ENCODE results near the gene VAV2.

Gene VAV2

DNA sequence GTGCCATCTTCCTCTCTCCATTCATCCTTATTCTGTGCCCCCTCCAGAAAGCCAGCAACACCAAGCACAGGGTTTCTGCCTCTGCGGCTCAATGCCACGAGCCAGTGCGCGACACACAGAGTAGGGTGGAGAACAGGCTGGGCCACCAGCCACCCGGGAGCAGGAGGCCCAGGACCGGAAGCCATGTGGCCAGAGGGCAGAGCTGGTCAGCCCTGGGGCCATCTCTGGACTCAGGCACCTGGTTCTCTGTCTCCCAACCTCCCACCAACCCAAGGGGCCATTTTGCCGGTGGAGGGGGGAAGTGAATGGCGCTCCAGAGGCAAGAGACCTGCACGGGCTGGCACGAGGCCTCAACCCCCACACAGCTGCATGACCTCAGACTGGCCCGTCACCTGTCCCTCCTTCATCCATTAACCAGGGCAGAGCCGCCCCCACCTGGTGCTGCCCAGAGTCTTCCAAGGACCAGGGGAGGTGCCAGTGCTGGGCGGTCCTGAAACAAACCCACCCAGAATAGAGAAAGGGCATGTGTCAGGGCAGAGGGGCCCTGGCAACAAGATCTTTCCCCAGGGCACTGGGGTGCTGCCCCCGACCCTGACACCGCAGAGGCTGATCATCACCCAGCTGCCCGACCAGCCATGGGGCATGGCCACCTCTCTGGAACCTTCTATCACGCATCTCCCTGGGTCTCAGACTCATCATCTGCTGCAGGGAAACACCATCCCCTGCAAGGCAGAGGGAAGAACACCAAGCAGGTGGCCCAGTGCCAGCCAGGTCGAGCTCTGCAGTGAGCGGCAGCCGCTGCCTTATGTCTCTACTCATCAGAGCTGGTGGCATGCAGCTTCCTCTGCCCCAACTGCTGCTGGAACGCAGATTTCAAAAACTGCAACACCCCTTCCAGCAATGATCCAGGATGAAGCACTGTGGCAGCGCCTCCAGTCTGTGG, 11.9 kb downstream of the VAV2 start:
- DNase-seq (ENCODE audit: low read depth) = no peak

DNA sequence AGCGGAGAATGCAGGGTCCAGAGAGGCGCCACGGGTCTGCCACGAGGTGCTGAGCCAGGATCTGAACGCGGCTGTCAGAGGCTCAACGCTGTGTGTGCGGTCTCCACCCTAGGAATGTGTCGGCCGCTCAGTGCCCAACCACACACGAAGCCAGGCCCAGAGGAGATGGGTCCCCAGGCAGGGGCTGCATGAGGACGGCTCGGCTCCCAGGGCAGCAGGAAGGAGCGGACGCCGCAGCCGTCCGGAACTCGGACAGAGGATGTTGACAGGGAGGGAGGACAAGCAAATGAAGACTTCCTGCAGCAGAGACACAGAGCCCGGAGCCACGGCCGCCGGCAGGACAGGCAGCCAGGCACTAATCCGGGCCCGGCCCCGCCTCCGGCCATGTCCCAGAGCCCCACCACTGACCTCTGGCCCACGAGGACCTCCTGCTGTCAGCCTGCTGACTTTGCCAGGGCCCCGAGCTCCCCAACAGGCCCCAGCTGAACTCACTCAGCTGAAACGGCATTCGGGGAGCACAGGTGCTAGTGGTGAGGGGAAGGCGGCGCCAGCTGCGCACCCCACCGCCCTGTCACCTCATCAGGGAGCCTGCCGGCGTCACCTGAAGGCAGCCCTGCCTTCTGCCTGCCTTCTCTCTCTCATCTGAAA, 12.7 kb downstream of the VAV2 start:
- DNase-seq (ENCODE audit: low read depth) = peak; percentile 60

DNA sequence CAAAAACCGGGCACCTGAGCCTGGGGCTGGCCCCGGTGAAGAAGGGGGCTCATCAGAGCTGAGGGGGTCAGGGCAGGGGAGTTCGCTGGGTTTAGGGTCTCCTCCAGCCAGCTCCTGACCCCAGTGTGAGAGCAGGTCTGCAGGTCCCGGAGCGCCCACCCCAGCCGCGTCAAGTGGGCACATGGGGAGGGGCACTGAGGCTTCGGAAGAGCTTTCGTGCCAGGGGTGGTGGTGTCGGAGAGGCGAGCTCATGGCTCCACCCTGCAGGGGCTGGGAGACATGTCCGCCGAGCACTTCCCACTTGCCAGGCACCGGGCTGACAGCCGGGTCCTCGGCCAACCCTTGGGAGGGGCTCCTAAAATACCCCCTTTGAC, 13.2 kb downstream of the VAV2 start:
- no peak for DNase-seq (ENCODE audit: low read depth)

DNA sequence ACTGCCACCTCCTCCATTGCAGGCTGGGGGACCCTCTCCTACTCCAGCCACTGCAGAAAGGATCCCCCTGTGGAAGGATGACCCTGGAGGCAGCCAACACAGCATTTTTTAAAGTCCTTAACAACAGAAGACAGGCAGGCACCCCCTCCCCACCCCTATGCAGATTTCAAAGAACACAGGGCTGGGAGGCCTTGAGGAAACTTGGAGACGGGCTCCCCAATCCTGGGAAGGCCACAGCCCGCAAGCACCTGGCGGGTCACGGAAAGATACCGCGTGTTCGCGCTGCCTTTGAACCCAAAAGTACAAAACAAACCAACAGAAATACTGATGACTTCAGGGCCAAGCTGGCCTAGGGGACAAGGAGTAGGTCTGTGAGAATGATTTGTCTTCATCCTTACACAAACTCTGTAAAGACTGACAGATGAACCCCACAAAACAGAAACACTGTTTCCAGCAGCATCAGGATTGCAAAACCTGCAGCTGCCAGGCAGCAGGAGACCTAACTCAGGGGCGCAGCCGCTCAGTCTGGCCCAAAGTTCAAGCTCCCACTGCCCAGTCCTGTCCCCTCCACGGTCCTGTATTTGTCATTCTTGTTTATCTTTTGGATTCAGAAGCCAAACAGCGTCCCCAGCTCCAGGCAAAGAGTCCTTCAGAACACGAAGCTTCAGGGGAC, 13.8 kb downstream of the VAV2 start:
- no peak for DNase-seq (ENCODE audit: low read depth)

DNA sequence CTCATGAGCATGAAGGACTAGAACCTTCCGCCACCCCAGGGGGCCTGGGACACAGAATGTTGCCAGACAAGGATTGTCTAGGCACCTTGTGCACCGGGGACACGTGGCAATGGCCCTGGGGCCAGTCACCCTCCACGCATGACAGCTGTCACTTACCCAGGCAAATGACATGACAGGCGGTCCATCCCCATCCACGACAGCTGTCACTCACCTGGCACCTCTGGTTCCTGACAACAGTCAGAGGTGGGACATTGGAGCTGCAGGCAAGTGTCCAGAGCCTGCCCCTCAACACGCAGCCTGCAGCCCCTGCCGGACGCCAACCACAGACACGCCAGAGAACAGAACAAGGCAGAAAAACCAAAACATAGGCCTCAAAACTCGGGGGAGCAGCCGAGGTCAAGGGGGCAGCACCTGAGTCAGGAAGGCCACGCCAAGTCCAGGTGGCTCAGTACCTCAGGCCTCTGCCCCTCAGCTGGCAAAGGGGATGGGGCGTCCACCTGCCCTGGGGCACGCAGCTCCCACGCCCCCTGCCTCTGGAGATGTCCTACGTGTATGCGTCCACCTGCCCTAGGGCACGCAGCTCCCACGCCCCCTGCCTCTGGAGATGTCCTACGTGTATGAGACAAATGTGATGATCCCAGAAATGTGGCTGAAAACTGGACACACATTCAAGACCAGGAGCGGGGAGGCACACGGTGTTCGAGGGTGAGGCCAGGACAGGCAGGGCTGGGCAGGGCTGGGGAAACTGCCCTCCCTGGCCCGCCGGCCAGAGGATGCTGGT, 14.5 kb downstream of the VAV2 start:
- no peak for DNase-seq (ENCODE audit: low read depth)

DNA sequence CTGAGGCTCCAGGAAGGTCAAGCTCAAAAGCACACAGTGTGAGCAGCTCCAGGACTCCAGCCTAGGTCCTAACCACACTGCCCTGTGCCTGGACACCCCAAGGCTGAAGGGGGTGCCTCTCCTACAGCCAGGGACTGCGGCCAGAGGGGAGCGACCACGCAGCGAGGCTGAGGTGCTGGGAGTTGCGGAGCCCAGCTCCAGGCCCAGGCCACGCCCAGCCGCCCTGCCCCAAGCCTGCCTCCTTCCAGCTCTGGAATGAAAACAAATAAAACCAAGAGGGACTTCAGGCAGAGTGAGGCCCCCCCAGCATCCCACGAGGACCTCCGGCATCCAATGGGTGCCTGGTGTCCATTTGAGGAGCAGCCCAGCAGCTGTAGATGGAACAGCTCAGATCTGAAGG, 15.2 kb downstream of the VAV2 start:
- DNase-seq (ENCODE audit: low read depth) = no peak

DNA sequence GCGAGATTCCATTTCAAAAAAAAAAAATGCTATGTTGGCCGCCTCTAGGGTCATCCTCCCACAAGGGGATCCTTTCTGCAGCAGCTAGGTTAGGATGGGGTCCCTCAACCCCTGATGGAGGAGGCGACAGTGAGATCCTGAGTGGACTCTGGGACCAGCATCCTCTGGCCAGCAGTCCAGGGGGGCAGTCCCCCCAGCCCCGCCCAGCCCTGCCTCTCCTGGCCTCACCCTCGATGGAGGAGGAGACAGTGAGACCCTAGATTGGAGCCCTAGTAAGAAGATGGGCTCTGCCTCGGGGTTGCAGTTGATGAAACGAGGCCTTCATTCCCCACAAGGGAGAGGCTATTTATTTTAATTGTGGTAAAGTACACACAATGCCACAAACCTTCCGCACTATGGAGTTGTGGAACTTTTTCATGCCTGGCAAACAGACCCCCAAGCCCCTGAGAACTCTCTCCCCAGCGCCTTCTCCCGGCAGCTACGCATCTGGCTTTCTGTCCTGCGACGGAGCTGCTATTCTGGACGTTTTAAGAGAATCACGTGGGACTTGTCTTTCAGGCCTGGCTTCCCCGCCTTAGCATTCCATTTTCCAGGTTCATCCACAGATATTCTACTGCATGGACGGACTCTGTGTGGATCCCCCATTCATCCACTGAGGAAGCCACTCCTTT, 15.8 kb downstream of the VAV2 start:
- DNase-seq (ENCODE audit: low read depth) = no peak

DNA sequence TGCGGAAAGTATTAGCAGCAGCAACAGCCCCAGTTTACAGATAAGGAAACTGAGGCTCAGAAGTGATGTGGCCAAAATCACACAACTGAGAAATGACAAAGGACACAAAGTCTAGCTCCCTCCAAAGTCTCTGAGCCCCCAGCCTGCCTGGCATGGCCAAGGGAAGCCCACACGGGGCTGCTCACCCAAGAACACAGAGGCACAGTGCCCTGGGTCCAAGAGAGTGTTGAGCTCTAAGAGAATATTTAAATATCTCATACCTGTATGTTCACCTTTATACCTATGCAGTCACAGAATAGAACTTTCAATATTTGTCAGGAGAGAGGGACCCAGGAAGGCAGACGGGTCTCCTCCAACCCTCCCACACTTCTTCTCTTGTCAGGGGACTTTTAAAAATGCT, 16.6 kb downstream of the VAV2 start:
- no peak for DNase-seq (ENCODE audit: low read depth)

DNA sequence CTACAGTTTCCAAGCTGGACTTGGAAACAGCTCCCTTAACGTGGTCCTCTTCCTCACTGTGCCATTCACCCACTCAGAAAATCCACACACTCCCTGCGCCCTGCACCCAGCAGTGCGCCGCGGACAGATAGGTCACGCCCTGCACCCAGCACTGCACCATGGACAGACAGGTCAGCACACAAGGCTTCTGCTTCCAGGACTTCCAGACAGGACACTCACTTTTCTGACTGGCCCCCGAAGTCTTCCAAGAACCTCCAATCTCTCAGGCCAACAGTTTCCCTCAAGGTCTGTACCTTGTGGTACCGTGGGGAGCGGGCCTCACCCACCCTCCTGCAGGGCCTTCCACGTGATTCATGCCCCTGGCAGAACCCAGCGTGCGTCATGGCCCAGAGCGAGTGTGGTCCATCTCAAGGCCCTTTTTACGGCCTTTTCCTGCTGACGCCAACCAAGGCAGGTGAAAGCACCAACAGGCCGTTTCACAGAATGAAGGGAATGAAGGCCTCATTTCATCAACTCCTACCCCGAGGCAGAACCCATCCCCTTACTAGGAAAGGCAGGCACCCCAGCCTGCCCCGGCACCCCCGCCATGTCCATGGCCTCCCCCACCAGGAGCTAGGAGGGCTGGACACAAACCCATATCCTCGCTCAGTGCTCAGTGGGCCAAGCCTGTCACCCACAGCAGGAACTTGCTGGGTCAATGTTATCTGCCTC, 17.3 kb downstream of the VAV2 start:
- DNase-seq (ENCODE audit: low read depth) = no peak

DNA sequence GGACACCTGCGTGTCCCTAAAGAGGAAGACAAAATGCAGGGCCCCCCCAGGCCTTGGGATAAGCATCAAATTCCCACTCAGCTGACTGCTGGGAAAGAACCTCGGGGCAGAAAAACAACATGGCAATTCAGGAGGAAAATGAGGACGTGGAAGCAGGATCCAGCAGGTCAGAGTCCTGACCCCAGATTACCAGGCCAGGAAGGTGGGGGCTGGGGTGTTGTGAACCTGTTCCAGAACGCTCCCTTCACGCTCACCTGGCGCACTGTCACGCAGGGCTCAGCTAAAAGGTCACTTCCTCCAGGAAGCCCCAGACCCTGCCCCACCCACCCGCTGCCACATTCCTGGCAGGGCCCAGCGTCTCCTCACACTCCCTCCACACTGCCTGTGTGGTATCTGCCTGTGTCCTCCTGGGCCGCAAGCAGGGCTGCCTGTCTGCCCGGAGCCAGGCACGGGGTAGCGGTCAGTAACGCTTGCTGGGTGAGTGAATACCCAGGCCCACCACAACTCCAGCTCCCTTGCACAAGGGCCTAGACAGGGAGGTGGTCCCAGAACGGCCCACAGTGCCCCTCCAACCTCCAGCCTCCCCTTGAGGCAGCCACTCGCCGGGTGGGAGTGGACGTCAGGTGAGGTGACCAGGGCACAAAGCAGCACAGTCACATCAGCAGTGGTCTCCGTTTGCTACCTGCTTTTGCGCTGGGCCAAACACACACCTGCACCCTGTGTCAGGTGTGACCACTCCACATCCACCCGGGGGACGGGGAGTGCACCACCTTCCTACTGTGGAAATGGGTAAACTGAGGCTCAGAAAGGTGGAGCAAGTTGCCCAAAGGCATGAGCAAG, 18.1 kb downstream of the VAV2 start:
- no peak for DNase-seq (ENCODE audit: low read depth)

DNA sequence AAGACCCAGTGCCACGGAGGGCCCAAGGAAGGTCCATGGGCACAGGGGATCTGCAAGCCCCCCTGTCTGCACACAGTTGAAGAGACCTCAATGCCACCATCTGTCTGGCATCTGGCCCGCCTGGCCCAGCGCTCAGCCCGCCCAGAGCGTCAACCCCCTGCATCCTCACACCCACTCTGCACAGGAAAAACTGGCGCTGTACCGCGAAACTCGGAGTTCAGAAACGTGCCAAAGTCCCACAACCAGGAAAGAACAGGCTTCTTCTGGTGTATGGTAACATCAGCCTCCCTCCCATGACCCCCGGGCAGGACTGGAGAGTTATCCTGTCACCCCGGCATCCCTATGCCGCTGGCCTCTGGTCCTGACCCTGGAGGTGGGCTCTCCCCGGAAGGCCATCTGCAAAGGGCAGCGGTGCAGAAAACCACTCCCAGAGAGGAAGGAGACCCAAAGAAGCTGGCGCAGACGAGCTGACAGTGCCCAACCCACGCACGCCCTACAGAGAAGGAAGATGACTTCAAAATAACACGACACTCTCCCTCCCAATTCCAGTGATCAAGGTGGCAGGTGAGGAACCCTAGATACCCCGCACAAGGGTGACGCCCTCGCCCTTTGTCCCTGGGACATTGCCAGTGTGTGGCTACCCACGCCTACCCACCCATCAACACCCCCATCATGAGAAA, 18.9 kb downstream of the VAV2 start:
- DNase-seq (ENCODE audit: low read depth) = no peak

DNA sequence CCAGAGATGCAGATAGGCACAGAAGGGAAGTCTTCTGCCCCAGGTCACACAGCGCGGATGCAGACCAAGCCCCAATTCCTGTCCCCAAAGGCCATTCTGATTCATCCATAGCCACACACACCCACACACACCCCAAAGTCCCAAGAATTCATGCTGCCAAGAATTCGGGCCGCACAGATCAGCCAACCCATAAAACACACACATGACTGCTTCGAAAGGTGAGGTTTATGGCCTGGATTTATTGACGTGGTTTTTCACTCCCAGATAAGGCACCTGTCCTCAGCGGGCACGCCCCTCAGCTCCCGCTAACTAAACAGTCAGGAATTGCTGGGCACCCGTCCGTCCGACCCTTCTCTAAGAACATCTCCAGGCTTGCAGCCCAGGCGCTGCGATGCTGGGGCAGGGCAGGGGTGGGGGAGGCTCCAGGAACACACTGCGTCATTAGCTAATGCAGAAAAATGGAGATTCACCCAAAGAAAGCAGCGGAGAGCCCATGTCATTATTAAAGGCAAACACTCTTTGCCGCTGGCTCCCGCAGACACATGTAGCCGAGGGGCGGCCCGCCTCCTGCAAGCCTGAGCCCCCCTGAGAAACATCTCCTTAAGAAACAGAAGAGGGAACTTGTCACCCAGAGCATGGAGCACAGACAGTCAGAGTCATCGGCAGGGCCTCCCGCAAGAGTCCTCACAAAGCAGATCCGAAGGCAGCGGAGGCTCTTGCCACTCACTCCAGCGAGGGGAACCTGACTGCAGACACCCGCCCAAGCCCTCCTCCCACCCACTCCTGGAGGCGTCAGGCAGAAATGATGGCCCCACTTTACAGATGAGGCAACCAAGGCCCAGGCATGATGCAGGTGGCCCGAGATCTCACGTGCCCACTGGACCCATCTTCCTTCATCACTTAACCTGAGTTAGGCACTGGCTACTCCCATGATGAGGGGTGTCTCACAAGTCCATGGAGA, 19.9 kb downstream of the VAV2 start:
- no peak for DNase-seq (ENCODE audit: low read depth)

DNA sequence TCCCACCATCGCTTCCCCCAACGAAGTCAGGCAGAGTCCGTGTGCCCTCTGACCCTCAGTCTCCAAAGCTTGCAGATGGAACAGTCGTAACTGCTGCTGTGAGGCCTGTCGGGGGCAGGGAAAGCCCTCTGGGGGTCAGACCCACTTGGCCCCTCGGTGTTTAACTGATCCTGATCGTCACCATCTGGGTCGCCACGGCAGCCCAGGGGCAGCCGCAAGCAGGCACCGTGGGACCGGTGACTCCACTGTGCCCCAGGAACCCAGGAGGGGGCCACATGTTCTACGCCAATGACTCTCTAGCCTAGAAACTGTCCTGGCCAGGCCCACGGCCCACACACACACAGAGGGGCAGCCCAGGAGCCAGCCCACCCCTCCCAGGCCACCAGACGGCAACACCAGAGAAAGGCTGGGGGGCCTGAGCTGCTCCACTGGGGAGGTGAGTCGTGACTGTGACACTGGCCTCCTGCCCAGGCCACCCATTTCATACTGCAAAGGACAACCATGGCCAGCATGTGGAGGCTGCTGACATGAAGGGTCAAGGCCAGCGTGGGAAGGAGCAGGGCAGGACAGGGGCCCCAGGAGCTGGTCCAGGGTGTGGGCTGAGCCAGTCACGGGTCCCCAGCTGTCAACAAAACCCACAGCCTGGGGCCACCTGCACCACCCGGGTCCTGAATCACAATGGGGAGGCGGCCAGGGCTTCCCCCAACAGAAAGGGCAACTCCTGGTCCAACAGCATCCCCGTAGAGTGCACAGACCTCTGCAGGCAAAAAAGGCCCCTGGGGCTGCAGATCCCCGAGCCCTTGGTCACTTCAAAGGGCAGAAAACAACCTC, 20.8 kb downstream of the VAV2 start:
- no peak for DNase-seq (ENCODE audit: low read depth)

DNA sequence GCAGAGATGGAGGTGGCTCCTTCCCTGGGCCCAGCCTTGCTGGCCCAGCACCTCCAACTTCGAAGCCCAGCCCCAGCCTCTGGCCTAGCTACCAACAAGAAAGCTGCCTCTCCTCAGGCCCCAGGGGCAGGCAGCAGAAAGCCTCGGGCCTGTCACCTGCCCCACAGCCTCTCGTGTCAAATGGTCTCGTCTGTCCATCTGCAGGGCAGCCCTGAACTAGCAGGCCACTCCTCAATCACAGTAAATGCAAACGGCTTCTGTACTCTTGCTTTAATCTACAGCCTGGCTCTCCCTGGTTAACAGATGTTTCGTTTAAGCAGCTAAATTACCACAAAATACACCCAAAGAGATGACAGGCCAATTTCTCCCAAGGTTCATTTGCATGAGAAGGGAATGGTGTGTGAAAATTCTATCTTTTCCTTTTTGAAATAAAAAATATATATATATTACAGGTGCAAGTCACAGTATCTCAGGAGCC, 21.5 kb downstream of the VAV2 start:
- DNase-seq (ENCODE audit: low read depth) = no peak

DNA sequence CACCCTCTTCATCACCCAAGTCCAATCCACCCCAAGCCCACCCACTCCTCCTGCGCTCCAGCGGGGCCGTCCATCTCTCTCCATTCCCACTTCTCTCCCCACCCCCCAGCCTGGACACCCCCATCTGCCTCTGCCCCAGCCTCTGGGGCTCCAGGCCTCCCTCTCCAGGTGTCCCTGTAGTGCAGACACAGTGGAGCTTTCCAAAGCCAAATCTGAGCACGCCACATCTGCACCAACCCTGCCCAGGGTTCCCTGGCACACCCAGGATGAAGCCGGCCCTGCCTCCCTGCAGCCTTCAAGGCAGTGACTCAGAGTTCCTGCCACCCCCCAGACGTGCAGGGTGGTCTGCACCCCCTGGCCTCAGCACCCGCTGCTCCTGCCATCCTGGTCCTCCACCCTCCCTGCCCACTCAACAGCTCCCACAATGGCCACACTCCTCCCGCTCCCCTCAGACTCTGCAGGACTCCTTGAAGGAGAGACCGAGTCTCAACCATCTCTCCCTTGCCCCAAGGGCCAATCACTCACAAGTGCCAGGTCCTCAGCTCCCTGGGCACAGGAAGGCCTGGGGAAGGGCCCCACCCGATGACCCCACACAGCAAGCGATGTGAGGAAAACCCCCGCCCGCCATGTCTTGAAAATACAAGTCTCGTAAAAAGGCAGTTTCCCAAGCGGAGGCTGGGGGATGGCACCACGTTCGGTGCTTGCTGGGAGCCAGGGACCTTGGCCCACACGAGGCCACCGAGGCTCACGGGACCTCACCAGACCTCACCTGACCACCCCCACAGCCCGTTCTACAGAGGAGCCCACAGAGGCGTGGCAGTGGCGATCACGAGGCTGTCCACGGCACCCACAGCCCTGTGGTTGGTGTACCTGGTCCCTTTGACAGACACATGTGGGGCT, 22.2 kb downstream of the VAV2 start:
- DNase-seq (ENCODE audit: low read depth) = no peak

DNA sequence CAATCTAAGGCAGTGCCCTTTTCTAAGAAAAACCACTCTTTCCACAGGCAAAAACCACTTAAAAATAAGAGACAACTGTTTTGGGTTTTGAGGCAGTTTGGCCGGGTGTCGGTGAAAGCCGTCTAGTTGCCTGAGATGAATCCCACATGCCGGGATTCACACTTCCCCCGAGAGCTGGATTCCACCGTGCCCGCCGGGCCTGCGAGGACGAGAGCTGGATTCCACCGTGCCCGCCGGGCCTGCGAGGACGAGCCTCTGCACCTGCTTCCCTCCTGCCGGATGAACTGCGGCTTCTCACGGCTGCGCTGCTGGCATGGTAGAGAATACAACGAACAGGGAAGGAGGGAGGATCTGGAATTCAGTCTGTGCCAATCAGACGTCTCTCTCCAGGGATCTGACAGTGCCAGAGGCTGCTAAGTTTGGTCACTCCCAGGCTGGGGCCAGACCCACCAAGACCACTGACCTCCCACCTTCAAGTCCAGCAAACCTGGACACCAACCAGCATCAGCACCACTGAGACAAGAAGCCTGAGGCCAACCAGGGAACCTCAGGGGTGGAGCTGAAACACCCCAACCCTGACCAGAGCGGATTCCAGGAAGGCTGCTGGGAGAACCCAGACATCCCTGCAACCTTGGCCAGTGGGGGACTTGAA, 23.0 kb downstream of the VAV2 start:
- no peak for DNase-seq (ENCODE audit: low read depth)

Data from EH (cell line).